HG02571 (cell line): Measurements from ENCODE around the gene NLRP1.

Experiments
- ATAC-seq: cut with Tn5 transposase; IDR thresholded peaks from one replicate; pipeline ENCODE4 v1.9.1; 2021; ENCODE audit warnings: mild to moderate bottlenecking, moderate library complexity; ENCODE audit not compliant: unreplicated experiment

The NLRP1 gene

GRCh38 chr17:5526821-5527598, 57.3 kb downstream of the NLRP1 start:
- ATAC-seq = no peak

GRCh38 chr17:5523249-5523648, 61.1 kb downstream of the NLRP1 start:
- ATAC-seq = no peak

- ATAC-seq = no peak
Observed at GRCh38 chr17:5522476-5522875, 61.8 kb downstream of the NLRP1 start.

GRCh38 chr17:5516060-5516792, 68.1 kb downstream of the NLRP1 start:
- ATAC-seq = no peak

GRCh38 chr17:5514976-5515375, 69.3 kb downstream of the NLRP1 start:
- ATAC-seq = no peak

- ATAC-seq = no peak
Observed at GRCh38 chr17:5513628-5514027, 70.7 kb downstream of the NLRP1 start.

- no peak for ATAC-seq
Observed at GRCh38 chr17:5511401-5512225, 72.7 kb downstream of the NLRP1 start.

GRCh38 chr17:5510771-5511170, 73.5 kb downstream of the NLRP1 start:
- no peak for ATAC-seq

GRCh38 chr17:5509482-5509881, 74.8 kb downstream of the NLRP1 start:
- ATAC-seq = no peak

- no peak for ATAC-seq
Observed at GRCh38 chr17:5508810-5509209, 75.5 kb downstream of the NLRP1 start.

GRCh38 chr17:5506307-5506706, 78.0 kb downstream of the NLRP1 start:
- no peak for ATAC-seq

- ATAC-seq = no peak
Observed at GRCh38 chr17:5502552-5502951, 81.8 kb downstream of the NLRP1 start.

- ATAC-seq = no peak
Observed at GRCh38 chr17:5501685-5502084, 82.6 kb downstream of the NLRP1 start.

GRCh38 chr17:5500589-5501391, 83.5 kb downstream of the NLRP1 start:
- ATAC-seq = no peak

- no peak for ATAC-seq
Observed at GRCh38 chr17:5500247-5500588, 84.1 kb downstream of the NLRP1 start.

- ATAC-seq = no peak
Observed at GRCh38 chr17:5499476-5500231, 84.7 kb downstream of the NLRP1 start.

- no peak for ATAC-seq
Observed at GRCh38 chr17:5492970-5493369, 91.3 kb downstream of the NLRP1 start.

- no peak for ATAC-seq
Observed at GRCh38 chr17:5488752-5489151, 95.6 kb downstream of the NLRP1 start.

- peak; percentile 87 for ATAC-seq
Observed at GRCh38 chr17:5486206-5487124, 97.8 kb downstream of the NLRP1 start, which contains the start of gene MIS12. TSS of gene MIS12 (plus strand) at chr17:5486566. CDS start at chr17:5488863, 2,297 bp downstream.
